IPS-15b (cell line): ENCODE measurements around the gene MAML3.

Experiments
- H3K27me3 ChIP-seq: one replicate; pipeline ENCODE4 v1.6.1; 2013; ENCODE audit warnings: low read length; ENCODE audit not compliant: control insufficient read depth, insufficient read depth
- H3K36me3 ChIP-seq: one replicate; pipeline ENCODE4 v1.6.1; 2013; ENCODE audit warnings: low read length; ENCODE audit not compliant: control insufficient read depth, insufficient read depth
- H3K4me1 ChIP-seq: one replicate; pipeline ENCODE4 v1.6.1; 2013; ENCODE audit warnings: mild to moderate bottlenecking, low read length; ENCODE audit not compliant: control insufficient read depth, insufficient read depth
- H3K4me3 ChIP-seq: one replicate; pipeline ENCODE4 v1.5.1; 2013; ENCODE audit warnings: low read depth, low read length
- H3K9ac ChIP-seq: one replicate; pipeline ENCODE4 v1.6.1; 2013; ENCODE audit warnings: low read depth, mild to moderate bottlenecking, low read length
- H3K9me3 ChIP-seq: one replicate; pipeline ENCODE4 v1.6.1; 2013; ENCODE audit warnings: mild to moderate bottlenecking, low read length; ENCODE audit not compliant: control insufficient read depth, insufficient read depth

The MAML3 gene

DNA sequence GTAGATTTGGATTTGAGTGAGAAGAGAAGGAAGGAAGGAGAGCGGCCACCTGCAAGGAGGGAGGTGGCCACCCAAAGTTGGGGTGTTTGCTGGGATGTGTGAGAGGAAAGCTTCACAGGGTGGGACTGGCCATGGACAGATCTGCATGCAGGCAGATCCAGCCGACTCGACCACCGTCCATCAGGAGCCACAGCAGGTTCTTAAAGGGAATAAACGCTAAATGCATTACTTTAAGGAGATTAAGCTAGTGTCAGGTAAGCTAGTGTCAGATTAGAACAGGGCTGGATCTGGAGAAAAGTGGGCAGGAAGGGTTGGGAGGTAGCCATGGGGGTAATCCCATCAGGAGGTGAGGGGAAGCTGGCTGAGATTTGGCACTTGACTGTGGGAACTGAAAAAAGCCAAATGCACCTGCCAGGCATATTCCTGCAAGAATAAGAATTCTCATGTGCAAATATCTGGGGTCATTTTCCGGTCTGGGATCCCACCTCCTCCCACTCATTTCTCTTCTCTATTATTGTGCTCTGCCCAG lies 408.8 kb downstream of the MAML3 start:
- H3K4me3 ChIP-seq: no peak overlapping the region
- no peaks in the 10 kb centered on the region for H3K27me3 ChIP-seq
- no peak overlapping the region for H3K9ac ChIP-seq
- no peaks in the 10 kb centered on the region for H3K36me3 ChIP-seq
- no peaks in the 10 kb centered on the region for H3K4me1 ChIP-seq
- no peaks in the 10 kb centered on the region for H3K9me3 ChIP-seq

DNA sequence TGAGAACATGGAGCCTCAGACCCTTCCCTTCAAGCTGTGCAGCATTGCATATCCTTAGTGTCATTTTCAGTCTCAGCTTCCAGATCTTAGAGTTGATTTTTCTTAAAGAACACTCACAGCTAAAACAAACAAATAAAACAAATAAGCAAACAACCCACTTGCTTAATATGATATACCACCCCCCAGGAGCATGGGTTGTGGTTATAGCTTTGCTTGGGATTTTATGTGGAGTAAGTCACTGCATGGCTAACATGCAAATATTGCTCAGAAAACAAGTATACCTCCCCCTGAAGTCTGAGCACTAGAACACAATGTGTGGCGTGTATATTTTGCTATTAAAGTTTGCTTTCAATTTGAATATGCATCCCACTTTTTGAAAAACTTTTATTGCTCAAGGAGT lies 409.8 kb downstream of the MAML3 start:
- no peaks in the 10 kb centered on the region for H3K27me3 ChIP-seq
- H3K36me3 ChIP-seq: no peaks in the 10 kb centered on the region
- no peak overlapping the region for H3K9ac ChIP-seq
- H3K4me3 ChIP-seq: no peak overlapping the region
- no peaks in the 10 kb centered on the region for H3K4me1 ChIP-seq
- no peaks in the 10 kb centered on the region for H3K9me3 ChIP-seq

DNA sequence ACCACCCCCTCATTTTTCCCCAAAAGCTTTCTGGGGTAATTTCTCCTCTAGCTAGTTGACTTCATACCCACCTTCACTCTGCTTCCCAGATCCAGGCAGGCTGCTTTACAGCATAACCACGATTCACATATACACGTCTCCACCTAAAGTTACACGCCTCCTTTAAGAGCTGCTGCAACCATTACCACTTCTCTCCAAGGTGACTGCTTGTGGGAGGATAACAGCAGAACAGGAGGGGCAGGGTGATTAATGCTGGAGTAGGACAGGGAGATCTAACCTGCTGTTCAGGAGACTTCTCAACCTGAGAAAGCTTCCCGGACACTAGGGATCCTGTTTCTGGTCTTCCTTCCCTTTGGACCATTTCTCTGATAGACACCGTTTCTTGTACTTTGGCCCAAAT lies 411.0 kb downstream of the MAML3 start:
- Histone ChIP-seq H3K27me3 (no peaks in the 10 kb centered on the region), H3K9ac (no peak overlapping the region), H3K4me3 (no peak overlapping the region), H3K36me3 (no peaks in the 10 kb centered on the region), H3K4me1 (no peaks in the 10 kb centered on the region), H3K9me3 (no peaks in the 10 kb centered on the region)

DNA sequence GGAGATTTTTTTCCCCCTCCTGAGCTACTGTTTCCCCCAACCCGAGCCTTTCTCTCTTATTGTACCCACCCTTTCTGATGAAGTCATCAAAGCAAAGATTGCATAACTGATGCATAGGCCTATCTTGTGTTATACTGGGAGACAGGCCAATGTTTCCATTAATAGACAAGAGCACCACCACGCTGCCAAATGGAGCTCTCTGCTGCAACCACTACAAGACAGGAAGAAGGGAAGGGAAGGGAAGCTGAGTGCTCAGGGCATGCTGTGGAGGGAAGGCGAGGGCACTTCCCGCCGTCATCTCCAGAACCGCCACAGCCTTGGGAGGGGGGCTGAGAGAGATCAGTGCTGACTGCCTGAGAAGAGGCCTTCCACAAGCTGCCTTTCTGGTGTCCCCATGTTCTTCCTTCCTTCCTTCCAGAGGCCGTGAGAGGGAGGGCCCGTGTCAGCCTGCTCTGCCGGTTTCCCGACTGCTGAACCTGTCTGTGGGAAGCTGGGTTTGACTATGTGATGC lies 413.4 kb downstream of the MAML3 start:
- H3K4me1 ChIP-seq: peaks cover 9% of the 10 kb centered on the region
- H3K36me3 ChIP-seq: no peaks in the 10 kb centered on the region
- no peak overlapping the region for H3K4me3 ChIP-seq
- no peaks in the 10 kb centered on the region for H3K9me3 ChIP-seq
- no peak overlapping the region for H3K9ac ChIP-seq
- H3K27me3 ChIP-seq: peaks cover 4% of the 10 kb centered on the region

DNA sequence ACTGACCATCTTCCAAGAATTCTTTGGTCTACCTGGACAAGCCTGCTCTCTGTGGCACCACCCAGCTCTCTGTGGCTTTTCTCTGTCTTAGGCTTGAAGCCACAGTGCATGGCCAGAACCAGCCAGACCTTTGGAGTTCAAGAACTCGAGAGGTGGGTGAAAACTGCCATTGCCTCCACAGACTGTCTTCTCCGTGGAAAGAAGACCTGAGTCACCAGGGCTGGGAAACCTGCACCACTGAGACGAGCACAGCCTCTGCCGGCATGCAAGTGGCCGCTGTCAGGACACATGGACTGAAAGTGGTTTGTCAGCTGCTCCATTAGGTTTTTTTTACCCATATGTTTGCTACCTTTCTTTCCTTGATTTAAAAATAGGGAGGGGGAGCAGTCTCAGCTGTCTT lies 413.9 kb downstream of the MAML3 start:
- no peaks in the 10 kb centered on the region for H3K36me3 ChIP-seq

DNA sequence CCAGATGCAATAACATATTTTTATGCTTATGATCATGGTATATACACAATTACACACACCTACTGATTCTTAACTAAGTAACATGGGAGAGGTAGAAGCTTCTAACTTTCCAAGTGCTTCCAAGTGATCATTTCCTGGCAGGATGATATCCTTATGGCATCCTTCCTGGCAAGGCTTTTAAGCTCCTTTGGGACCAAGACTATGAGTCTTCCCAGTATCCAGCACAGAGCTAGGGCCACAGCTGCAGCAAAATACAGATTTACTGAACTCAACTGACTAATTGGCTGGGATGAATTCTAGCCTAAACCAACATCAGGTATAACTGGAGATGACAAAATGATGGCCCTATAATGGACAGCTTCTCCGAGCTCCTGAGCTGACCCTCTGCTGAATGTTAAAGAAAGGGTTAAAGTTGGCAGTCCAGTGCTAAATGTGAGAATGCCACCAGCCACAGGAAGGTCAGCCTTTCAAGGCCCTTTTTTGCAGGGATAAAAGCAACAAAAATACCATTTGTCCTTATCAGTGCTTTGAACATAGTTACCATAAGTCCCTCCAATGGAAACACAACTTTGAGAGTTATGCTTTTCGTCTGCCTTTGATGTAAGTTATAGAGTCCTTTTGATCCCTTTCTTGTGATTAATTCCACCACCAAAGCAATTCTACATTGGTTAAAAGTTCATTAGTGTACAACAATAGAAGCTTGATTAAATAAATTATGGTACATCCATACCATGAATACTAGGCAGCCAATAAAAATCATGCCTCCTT lies 415.0 kb downstream of the MAML3 start:
- H3K9ac ChIP-seq: no peak overlapping the region
- H3K36me3 ChIP-seq: no peaks in the 10 kb centered on the region
- H3K9me3 ChIP-seq: no peaks in the 10 kb centered on the region
- H3K4me1 ChIP-seq: peaks cover 11% of the 10 kb centered on the region
- H3K4me3 ChIP-seq: no peak overlapping the region
- H3K27me3 ChIP-seq: peaks cover 10% of the 10 kb centered on the region

More for the DNA sequence above, 413.9 kb downstream of the MAML3 start:
- Histone ChIP-seq H3K9ac (no peak overlapping the region), H3K4me3 (no peak overlapping the region), H3K9me3 (no peaks in the 10 kb centered on the region), H3K4me1 (peaks cover 9% of the 10 kb centered on the region), H3K27me3 (peaks cover 4% of the 10 kb centered on the region)

DNA sequence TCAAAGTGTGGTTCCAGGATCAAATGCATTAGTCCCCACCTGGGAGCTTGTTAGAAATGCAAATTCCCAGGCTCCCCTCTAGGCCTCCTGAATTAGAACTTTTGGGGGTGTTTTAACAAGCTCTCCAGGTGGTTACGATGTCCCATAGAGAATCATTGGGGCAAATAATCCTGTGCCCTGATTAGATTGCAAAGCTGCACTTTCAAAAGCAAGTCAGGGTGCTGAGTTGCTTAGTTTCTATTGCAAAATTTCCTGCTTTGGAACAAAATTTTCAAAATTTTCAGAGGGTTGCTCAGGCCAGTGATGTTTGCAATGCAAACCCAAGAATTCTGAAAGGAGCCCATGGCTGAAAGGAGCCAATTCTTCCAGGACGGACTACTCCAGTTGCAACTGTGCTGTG lies 417.3 kb downstream of the MAML3 start:
- peak overlapping the region; percentile 55 for H3K4me3 ChIP-seq
- H3K9ac ChIP-seq: no peak overlapping the region
- peaks cover 11% of the 10 kb centered on the region for H3K4me1 ChIP-seq
- H3K36me3 ChIP-seq: no peaks in the 10 kb centered on the region
- no peaks in the 10 kb centered on the region for H3K9me3 ChIP-seq
- H3K27me3 ChIP-seq: peaks cover 14% of the 10 kb centered on the region

DNA sequence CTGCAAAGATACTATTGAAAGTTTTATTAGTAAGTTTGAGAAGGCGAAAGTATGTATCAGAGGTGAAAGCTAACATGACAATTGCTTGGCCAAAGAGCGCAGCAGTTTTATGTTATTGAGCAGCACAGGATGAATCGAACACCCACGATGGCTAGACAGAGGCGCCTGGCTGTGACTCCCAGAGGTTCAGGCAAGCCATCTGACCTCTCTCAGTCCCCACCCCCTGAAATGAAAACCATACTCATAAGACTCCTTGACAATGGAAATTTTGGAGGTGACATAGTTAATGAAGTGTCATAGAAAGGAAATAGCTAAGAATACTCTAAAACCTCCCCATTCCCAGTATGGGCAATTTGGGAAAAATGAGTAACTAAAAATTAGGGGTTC lies 417.7 kb downstream of the MAML3 start:
- H3K4me3 ChIP-seq: peak overlapping the region; percentile 55
- peaks cover 14% of the 10 kb centered on the region for H3K27me3 ChIP-seq
- no peaks in the 10 kb centered on the region for H3K36me3 ChIP-seq
- no peaks in the 10 kb centered on the region for H3K9me3 ChIP-seq
- H3K9ac ChIP-seq: no peak overlapping the region
- peaks cover 11% of the 10 kb centered on the region for H3K4me1 ChIP-seq

DNA sequence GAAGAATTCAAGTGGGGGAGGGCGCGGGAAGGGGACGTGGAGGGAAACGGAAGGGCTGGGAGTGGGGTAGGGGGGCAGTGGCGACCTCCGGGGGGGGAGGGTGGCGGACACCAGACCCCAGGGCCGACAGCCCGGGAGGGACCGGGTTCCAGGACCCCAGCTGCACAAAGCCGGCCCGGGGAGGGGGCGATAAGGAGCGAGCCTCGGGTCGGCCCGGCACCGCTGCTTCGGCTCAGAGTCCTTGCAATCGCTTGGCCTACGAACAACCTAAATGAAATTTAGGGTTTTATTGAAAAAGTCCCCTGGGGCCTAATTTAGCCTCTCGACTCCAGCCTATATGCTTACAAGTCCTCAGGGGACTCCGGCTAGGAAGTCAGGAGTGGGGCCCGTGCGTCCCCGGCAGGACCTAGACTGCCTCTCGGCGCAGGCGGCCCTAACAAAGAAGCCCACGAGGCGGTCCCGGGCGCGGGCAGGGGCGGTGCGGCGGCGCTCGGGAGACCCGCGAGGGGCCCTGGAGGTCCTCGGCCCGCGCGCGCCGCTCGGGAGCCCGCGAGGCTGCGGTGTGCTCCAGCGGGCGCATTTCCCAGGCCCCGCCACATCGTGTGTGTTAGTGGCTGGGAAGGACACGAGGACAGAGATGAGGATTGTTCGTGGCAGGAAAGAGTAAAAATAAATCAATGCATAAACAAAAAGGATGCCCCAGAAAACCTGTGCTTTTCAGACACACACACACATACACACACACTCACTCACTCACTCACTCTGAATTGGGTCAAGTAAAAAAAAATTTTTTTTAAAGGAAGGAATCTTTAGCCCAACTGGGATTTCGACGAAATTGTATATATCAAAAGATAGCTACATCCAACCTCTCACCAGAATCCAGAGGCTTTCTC lies 418.4 kb downstream of the MAML3 start:
- H3K9ac ChIP-seq: no peak overlapping the region
- peak overlapping the region; percentile 55 for H3K4me3 ChIP-seq
- H3K4me1 ChIP-seq: peaks cover 11% of the 10 kb centered on the region
- no peaks in the 10 kb centered on the region for H3K9me3 ChIP-seq
- peaks cover 14% of the 10 kb centered on the region for H3K27me3 ChIP-seq
- no peaks in the 10 kb centered on the region for H3K36me3 ChIP-seq

DNA sequence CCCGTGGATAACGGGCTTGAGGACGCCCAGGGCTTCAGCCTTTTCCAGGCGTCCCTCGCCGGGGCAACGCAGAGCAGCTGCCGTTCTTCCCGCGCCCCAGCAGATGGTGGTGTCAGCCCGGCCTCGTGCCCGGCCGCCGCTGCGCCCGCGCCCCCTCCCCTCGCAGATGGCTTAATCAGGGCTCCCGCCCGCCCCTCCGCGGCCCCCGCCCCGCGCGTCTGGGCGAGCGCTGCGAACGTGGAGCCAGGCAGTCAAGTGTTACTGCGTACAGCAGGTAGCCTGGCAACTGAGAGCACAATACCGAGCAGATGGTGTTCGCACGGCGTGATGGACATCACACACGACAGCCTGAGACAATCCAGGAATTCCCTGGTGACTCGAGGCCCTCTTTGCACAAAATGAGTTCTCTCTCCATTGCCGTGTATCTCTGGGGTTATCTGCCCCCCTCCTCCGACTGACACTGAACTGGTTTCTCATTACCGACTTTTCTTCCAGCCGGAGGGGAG lies 419.1 kb downstream of the MAML3 start:
- H3K4me3 ChIP-seq: peak overlapping the region; percentile 55

DNA sequence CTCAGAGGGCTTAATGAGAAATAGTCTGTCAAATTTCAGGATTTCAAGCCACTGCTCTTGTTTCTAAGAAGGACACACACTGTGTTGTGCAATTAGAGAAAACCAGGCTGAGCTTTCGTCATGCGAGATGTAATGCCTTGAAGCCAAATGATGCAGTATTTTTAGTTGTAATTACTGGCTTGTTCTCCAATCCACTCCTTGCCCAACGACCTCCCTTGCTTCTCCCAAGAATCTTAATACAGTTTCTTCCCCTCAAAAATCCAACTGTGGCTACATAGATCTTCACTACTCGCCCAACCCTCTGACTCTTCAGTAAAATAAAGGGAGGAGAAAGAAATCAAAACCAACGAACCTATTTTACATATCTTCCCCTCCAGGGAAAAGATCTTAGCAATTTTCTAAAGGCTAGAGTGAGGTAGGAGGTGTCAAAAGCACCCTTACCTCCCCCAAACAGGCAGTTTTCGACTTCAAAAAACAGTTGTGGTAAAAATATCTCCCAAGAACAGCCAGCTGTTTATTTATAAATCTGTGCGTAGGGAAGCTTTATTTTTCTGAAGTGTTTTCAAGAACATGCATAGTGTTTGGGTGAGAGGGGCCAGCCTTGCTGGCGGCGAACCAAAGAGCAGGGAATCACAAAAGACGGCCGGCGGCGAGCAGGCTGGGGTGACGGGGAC lies 419.6 kb downstream of the MAML3 start:
- H3K4me1 ChIP-seq: peaks cover 11% of the 10 kb centered on the region
- H3K4me3 ChIP-seq: peak overlapping the region; percentile 30
- peaks cover 14% of the 10 kb centered on the region for H3K27me3 ChIP-seq
- H3K9ac ChIP-seq: no peak overlapping the region
- no peaks in the 10 kb centered on the region for H3K9me3 ChIP-seq
- H3K36me3 ChIP-seq: no peaks in the 10 kb centered on the region

More for the DNA sequence above, 419.1 kb downstream of the MAML3 start:
- Histone ChIP-seq H3K4me1 (peaks cover 11% of the 10 kb centered on the region), H3K36me3 (no peaks in the 10 kb centered on the region), H3K27me3 (peaks cover 14% of the 10 kb centered on the region), H3K9ac (no peak overlapping the region), H3K9me3 (no peaks in the 10 kb centered on the region)
